ENCODE measurements around the gene ATPAF1. TPM values are rescaled to one million over a fixed set of nuclear protein-coding genes. Genes with fewer than 3 reads are reported as not detected.

ATPAF1 gene
- total RNA-seq, 1 experiment from 2014 or later = 39.2 TPM

DNA sequence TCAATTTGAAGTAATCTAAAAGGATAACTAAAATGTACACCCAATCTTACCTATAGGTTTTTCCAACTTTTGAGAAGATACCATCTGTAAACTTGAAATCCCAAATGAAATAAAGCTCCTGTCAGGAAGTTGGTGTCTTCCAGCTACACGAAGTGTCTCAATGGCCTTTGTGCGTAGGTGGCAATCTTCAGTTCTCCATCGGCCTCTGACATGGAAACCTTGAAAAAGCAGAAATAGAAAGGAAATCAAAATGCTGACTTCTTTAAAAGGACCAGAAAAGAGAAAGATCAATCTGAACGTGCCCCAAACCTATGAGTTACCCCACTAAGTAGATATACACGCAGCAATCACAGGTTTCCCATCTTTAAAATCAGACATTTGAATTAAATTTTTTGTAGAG, 74.1 kb downstream of the ATPAF1 start:
- DNase-seq (ENCODE audit: low spot score) = no peak

DNA sequence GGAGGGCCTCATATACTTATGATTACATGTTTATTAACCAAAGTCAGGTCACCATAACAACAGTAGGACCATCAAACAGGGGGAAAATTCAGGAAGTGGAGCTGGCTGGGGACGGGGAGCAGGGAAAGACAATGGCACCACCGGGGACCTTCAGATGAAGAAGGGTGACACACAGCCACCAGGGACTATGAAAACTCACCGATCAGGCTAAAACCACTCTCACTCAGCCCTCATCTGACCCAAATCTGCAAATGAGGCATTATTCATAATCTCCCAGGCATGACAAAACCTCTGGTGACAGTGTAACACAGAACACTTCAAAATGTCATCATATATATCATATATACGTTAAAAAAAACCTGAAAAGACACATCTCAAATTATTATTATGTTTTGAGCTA, 75.3 kb downstream of the ATPAF1 start:
- DNase-seq (ENCODE audit: low spot score) = no peak

DNA sequence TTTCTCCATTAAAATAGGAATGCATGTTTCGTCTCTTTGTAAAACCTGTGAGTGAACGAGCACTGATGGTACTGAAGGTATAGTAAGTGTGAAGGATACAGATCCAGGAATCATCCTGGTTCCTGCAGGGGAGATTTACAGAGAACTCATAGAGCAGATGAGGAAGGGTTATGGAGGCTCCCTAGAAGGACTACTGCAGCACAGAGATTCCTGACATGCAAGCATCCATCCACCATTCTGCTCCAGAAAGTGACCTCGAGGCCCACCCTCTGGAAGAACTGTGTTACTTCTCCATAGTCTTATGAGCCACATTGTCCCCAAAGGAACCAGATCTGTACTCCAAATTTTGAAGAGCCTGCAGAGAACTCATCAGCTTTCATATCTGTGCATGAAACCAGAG, 78.6 kb downstream of the ATPAF1 start:
- DNase-seq (ENCODE audit: low spot score) = no peak

DNA sequence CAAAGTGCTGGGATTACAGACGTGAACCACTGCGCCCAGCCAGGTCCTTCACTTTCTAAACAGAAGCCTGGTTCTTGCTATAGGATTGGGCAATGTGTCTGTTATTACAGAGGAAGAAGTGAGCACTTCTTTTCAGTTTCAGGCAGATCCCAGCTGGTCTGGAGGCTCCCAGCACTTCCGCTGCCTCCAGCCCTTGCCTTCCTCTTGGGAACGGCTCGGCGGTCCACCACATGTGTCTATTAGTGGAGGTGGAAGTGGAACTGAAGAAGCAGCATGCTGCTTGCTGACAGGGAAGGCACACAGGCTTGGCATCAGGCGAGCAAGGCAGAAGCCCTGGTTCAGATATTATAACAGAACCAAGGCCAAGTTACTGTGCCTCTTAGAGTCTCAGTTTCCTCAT, 81.1 kb downstream of the ATPAF1 start:
- no peak for DNase-seq (ENCODE audit: low spot score)

DNA sequence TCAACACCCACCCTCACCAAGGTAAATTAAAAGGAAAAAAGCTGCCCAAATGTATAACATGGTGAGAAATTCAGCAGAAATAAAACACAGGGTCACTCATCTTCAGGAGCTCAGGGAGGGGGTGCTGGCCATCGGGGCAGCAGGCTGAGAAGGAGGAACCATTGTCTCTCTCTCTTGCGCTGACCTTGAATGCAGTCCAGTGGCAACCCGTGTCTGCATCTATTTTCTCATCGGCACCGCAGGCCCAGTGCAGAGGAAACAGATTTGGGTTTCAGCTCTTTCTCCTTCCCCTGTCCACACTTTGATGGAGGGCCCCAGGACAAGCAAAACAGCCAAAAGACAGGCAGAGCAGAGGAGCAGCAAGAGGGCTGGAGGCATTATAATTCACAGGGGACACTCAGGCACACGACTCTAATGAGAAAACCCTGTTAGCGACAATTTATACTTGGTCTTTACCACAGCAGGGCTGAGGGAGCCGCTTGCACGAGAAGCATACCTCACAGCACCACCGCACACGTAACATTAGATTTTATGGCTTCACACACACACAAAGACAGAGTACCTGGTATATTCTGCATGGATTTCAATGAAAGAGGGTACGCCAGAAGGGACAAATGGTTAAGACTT, 82.7 kb downstream of the ATPAF1 start:
- no peak for DNase-seq (ENCODE audit: low spot score)

DNA sequence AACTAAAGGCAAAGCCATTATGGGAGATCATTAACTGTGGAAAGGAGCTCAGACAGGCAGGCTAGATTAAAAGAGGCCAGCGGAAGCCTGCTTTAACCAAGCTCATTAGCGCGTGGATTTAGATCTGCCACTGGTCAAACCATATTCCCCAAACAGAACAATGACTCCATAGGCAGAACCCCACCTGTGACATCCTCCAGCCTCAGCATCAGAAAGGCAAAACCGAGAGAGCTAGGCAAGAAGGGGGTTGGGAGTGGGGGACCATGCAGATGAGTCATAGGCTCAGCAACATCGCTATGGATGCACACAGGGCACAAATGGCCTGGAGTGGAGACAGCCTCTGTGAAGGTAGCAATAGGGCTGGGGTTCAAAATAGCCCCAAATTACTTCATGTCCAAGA, 84.7 kb downstream of the ATPAF1 start:
- DNase-seq (ENCODE audit: low spot score) = no peak

DNA sequence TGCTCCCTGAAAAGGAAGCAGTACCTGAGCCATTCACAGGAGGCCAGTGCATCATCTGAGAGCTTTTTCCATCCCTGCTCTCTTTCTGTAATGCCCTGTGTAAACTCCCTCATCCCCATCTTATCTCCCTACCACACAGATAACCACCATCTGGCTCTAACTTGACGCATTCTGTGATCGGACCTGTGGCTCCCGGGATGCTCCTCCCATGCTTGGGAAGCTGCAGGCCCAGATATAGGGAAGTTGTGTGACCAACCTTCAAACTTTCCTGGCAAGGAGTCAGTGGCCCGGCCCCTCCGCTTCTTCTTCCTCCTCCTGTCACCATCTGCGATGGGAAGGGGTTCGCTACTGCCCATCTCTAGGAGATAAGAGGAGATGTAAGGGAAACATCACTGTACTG, 85.2 kb downstream of the ATPAF1 start:
- DNase-seq (ENCODE audit: low spot score) = no peak

Other genes with a start within 250 kb of the ATPAF1 start
- gene DMBX1, start 178.5 kb downstream of the ATPAF1 start, total RNA-seq (2014; rRNA removed; shearing (Covaris generic)) = 3.0 and 3.1 TPM in 2 replicates
- not detected in 2 replicates for gene KNCN, start 116.7 kb downstream of the ATPAF1 start, total RNA-seq (2014; rRNA removed; shearing (Covaris generic))
- 13.5 and 16.1 TPM in 2 replicates for gene MKNK1, start 64.1 kb downstream of the ATPAF1 start, total RNA-seq (2014; rRNA removed; shearing (Covaris generic))
- gene MOB3C, start 51.6 kb downstream of the ATPAF1 start, total RNA-seq (2014; rRNA removed; shearing (Covaris generic)) = 10.3 and 12.3 TPM in 2 replicates
- 0.20 TPM in 1 of 2 replicates, not detected in the other for gene TEX38, start 3.5 kb upstream of the ATPAF1 start, total RNA-seq (2014; rRNA removed; shearing (Covaris generic))
- gene EFCAB14, start 50.8 kb upstream of the ATPAF1 start, total RNA-seq (2014; rRNA removed; shearing (Covaris generic)) = 34.2 and 42.6 TPM in 2 replicates
- 0.23 TPM in 1 of 2 replicates, not detected in the other for gene CYP4B1, start 130.7 kb upstream of the ATPAF1 start, total RNA-seq (2014; rRNA removed; shearing (Covaris generic))

Data from HT-29 (cell line).